ENCODE data around the gene POU3F4.

Gene POU3F4

DNA sequence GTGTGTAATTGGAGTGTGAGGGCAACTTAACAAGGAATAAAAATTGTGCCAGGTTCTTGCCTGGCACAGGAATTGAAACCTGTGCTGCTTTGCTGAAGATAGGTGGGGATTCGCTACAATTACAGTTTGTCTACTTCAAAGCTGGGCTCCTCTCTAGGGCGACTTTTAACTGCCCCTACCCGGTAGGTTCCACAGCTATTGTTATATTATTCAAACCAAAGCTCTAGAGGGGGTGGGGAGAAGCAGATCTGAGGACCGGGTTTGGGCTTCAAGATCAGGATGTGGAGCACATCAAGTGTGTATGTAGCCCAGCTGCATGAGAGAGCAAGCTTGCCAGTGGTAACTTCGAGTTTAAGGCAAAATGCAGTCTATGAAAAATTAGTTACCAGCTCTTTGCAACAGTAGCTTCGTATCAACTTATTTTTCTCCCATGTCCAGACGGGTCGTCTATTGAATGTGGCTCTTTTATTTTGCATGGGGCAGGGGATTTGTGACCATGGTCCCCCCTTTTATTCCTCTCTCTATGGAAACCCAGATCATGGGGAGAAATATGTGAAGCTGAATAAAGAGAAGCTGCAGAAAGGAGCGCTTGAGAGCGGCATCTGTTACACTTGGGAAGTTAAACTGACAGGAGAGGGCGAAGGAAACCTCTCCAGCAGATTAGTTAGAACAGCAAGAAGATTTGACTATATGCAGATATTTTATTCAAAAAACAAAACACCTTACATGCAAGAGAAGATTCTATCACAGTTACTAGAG lies 3.2 kb upstream of the POU3F4 start:
- Histone ChIP-seq H3K36me3 (ENCODE audit: control insufficient read depth, insufficient read depth, low read length) (no peaks in the 10 kb centered on the region), H3K9me3 (ENCODE audit: control insufficient read depth, low read length) (no peaks in the 10 kb centered on the region), H3K4me1 (no peaks in the 10 kb centered on the region), H3K4me2 (ENCODE audit: low read length) (no peak overlapping the region), H3K27ac (no peak overlapping the region), H3K79me2 (no peaks in the 10 kb centered on the region), H3K4me3 (ENCODE audit: low read depth, low read length) (no peak overlapping the region), H3K9ac (no peak overlapping the region), H3K27me3 (ENCODE audit: control insufficient read depth, insufficient read depth, low read length) (peaks cover 4% of the 10 kb centered on the region), H2AFZ (no peak overlapping the region)
- TF ChIP-seq, protein P1, sequence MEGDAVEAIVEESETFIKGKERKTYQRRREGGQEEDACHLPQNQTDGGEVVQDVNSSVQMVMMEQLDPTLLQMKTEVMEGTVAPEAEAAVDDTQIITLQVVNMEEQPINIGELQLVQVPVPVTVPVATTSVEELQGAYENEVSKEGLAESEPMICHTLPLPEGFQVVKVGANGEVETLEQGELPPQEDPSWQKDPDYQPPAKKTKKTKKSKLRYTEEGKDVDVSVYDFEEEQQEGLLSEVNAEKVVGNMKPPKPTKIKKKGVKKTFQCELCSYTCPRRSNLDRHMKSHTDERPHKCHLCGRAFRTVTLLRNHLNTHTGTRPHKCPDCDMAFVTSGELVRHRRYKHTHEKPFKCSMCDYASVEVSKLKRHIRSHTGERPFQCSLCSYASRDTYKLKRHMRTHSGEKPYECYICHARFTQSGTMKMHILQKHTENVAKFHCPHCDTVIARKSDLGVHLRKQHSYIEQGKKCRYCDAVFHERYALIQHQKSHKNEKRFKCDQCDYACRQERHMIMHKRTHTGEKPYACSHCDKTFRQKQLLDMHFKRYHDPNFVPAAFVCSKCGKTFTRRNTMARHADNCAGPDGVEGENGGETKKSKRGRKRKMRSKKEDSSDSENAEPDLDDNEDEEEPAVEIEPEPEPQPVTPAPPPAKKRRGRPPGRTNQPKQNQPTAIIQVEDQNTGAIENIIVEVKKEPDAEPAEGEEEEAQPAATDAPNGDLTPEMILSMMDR (IDR thresholded peaks at IDR 0.05) = no peak

DNA sequence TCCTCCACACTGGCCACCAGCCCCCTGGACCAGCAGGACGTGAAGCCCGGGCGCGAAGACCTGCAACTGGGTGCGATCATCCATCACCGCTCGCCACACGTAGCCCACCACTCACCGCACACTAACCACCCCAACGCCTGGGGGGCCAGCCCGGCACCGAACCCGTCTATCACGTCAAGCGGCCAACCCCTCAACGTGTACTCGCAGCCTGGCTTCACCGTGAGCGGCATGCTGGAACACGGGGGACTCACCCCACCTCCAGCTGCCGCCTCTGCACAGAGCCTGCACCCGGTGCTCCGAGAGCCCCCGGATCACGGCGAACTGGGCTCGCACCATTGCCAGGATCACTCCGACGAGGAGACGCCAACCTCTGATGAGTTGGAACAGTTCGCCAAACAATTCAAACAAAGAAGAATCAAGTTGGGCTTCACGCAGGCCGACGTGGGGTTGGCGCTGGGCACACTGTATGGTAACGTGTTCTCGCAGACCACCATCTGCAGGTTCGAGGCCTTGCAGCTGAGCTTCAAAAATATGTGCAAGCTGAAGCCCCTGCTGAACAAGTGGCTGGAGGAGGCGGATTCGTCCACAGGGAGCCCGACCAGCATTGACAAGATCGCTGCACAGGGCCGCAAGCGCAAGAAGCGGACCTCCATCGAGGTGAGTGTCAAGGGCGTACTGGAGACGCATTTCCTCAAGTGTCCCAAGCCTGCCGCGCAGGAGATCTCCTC lies 600 bp downstream of the POU3F4 start:
- Histone ChIP-seq H3K4me2 (ENCODE audit: low read length) (no peak overlapping the region), H3K36me3 (ENCODE audit: control insufficient read depth, insufficient read depth, low read length) (no peaks in the 10 kb centered on the region), H3K27ac (no peak overlapping the region), H3K9ac (no peak overlapping the region), H3K4me3 (ENCODE audit: low read depth, low read length) (no peak overlapping the region), H3K27me3 (ENCODE audit: control insufficient read depth, insufficient read depth, low read length) (peaks cover 4% of the 10 kb centered on the region), H3K79me2 (no peaks in the 10 kb centered on the region), H3K4me1 (no peaks in the 10 kb centered on the region), H3K9me3 (ENCODE audit: control insufficient read depth, low read length) (no peaks in the 10 kb centered on the region), H2AFZ (no peak overlapping the region)
- TF ChIP-seq, protein P1 (IDR thresholded peaks at IDR 0.05) = no peak

GRCh38 chrX:83509254-83509801 lies 1.2 kb downstream of the POU3F4 start:
- Histone ChIP-seq H3K4me2 (ENCODE audit: low read length) (no peak overlapping the region), H3K79me2 (no peaks in the 10 kb centered on the region), H3K4me3 (ENCODE audit: low read depth, low read length) (no peak overlapping the region), H3K9me3 (ENCODE audit: control insufficient read depth, low read length) (no peaks in the 10 kb centered on the region), H3K27ac (no peak overlapping the region), H3K4me1 (no peaks in the 10 kb centered on the region), H3K36me3 (ENCODE audit: control insufficient read depth, insufficient read depth, low read length) (no peaks in the 10 kb centered on the region), H3K27me3 (ENCODE audit: control insufficient read depth, insufficient read depth, low read length) (peaks cover under 1% of the 10 kb centered on the region), H2AFZ (no peak overlapping the region), H3K9ac (no peak overlapping the region)
- TF ChIP-seq, protein P1 (IDR thresholded peaks at IDR 0.05) = no peak

DNA sequence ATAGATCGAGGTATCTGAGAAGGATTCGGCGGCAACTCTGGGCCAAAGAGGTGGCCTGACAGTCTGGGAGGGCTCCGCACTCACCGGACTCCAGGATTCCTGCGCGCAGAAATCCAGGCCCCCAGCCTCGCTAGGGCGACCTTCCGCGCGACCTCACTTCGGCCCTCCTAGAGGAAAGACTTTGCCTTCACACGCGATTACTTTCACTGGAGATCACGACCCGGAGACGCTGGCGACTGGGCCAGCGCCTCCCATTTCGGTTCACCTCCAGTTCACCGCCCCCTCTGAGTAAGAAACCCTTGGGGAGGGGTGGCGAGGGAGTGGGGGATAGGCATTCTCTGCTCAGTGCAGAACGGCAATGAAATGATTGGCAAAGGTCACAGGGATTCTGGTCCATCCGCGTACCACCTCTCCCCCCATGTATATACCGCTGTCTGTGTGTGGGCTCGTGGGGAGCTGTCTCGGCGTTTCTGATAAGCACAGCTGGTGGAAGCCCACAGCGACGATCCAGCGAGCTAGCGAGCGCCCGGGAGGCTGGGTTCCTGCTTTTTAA lies 2.5 kb downstream of the POU3F4 start:
- Histone ChIP-seq H3K27ac (no peak overlapping the region), H3K36me3 (ENCODE audit: control insufficient read depth, insufficient read depth, low read length) (no peaks in the 10 kb centered on the region), H3K9me3 (ENCODE audit: control insufficient read depth, low read length) (no peaks in the 10 kb centered on the region), H3K4me2 (ENCODE audit: low read length) (no peak overlapping the region), H3K4me3 (ENCODE audit: low read depth, low read length) (no peak overlapping the region), H2AFZ (no peak overlapping the region), H3K4me1 (no peaks in the 10 kb centered on the region), H3K27me3 (ENCODE audit: control insufficient read depth, insufficient read depth, low read length) (no peaks in the 10 kb centered on the region), H3K79me2 (no peaks in the 10 kb centered on the region), H3K9ac (no peak overlapping the region)
- TF ChIP-seq, protein P1 (IDR thresholded peaks at IDR 0.05) = no peak

Data from parathyroid adenoma (tissue), 2 donors.